Stimulated activated CD8-positive, alpha-beta memory T cell treated with anti-CD3 and anti-CD28 coated beads, Interleukin-12 subunit alpha, Interleukin-12 subunit beta, amount 100 ng/mL, for 1 hour (primary cell): Measurements from ENCODE around the gene EEPD1.
"Not testable (repeated sequence)": the region's sequence is repeated elsewhere in the genome, so short reads cannot be mapped to it uniquely, and the experiment has no call there.

Experiments
- DNase-seq: peaks from one replicate; pipeline ENCODE4 v3.0.0-alpha.2; 2020; ENCODE audit warnings: low read depth

EEPD1 gene

GRCh38 chr7:36128448-36129047 is 24.5 kb upstream of the EEPD1 start:
- DNase-seq, result no peak

- DNase-seq, result no peak
These were observed 24.0 kb upstream of the EEPD1 start for GRCh38 chr7:36129048-36129534.

GRCh38 chr7:36130236-36130945 is 22.7 kb upstream of the EEPD1 start:
- no peak for DNase-seq

GRCh38 chr7:36131026-36131425 is 22.0 kb upstream of the EEPD1 start:
- DNase-seq, result no peak

GRCh38 chr7:36131499-36131898 is 21.6 kb upstream of the EEPD1 start:
- no peak for DNase-seq

GRCh38 chr7:36132012-36132411 is 21.0 kb upstream of the EEPD1 start:
- DNase-seq, result no peak

GRCh38 chr7:36135700-36136099 is 17.4 kb upstream of the EEPD1 start:
- DNase-seq, result no peak

GRCh38 chr7:36137258-36137657 is 15.8 kb upstream of the EEPD1 start:
- DNase-seq, result no peak

GRCh38 chr7:36137754-36138153 is 15.3 kb upstream of the EEPD1 start:
- no peak for DNase-seq

GRCh38 chr7:36138209-36138608 is 14.8 kb upstream of the EEPD1 start:
- no peak for DNase-seq

- no peak for DNase-seq
These were observed 11.7 kb upstream of the EEPD1 start for GRCh38 chr7:36141351-36141750.

GRCh38 chr7:36141850-36142249 is 11.2 kb upstream of the EEPD1 start:
- no peak for DNase-seq

GRCh38 chr7:36144189-36144588 is 8.9 kb upstream of the EEPD1 start:
- no peak for DNase-seq

GRCh38 chr7:36145686-36146085 is 7.4 kb upstream of the EEPD1 start:
- no peak for DNase-seq

GRCh38 chr7:36147361-36147760 is 5.7 kb upstream of the EEPD1 start:
- no peak for DNase-seq

GRCh38 chr7:36148422-36149065 is 4.5 kb upstream of the EEPD1 start:
- no peak for DNase-seq

- DNase-seq, result not testable (repeated sequence)
These were observed 3.8 kb upstream of the EEPD1 start for GRCh38 chr7:36149240-36149639.

GRCh38 chr7:36149694-36150452 is 3.2 kb upstream of the EEPD1 start:
- no peak for DNase-seq

GRCh38 chr7:36151921-36152755 is 916 bp upstream of the EEPD1 start:
- DNase-seq, result no peak

GRCh38 chr7:36153571-36154097 is 580 bp downstream of the EEPD1 start:
- no peak for DNase-seq
